WTC11 (cell line): ENCODE results near the gene C22orf23. TPM values are rescaled to one million over a fixed set of nuclear protein-coding genes. Genes with fewer than 3 reads are reported as not detected.

Experiments used
- ATAC-seq: fragments of 200-7000 bp; cut with Tn5 transposase; 2 replicates; pipeline ENCODE4 v1.10.0; 2021; ENCODE audit warnings: mild to moderate bottlenecking, moderate library complexity
- CTCF ChIA-PET: fragments of 300-600 bp; sonication (Branson Sonifier 250); formaldehyde crosslinking; loops from one replicate; lab custom pipeline; 2021; ENCODE audit warnings: antibody characterized with exemption; lab: Charles Lee
- POLR2A ChIA-PET: fragments of 350-600 bp; sonication (Branson Sonifier 250); formaldehyde crosslinking; loops from one replicate; lab custom pipeline; 2021; ENCODE audit warnings: antibody characterized with exemption; lab: Charles Lee
- DNase-seq: peaks from one replicate; pipeline ENCODE4 v3.0.0; 2021; ENCODE audit warnings: low spot score
- H3K27ac Mint-ChIP-seq: 2 replicates; pipeline ENCODE4 v1.8.0; 2021; ENCODE audit warnings: mixed read lengths
- H3K27me3 Mint-ChIP-seq: 2 replicates; pipeline ENCODE4 v1.8.0; 2021; ENCODE audit warnings: low read depth, mild to moderate bottlenecking, moderate library complexity, mixed read lengths
- H3K36me3 Mint-ChIP-seq: 2 replicates; pipeline ENCODE4 v1.8.0; 2021; ENCODE audit warnings: mixed read lengths
- H3K4me1 Mint-ChIP-seq: 2 replicates; pipeline ENCODE4 v1.8.0; 2022; ENCODE audit warnings: mixed read lengths
- H3K4me3 Mint-ChIP-seq: 2 replicates; pipeline ENCODE4 v1.8.0; 2021; ENCODE audit warnings: mild to moderate bottlenecking, moderate library complexity, mixed read lengths
- H3K9me3 Mint-ChIP-seq: 2 replicates; pipeline ENCODE4 v1.8.0; 2021; ENCODE audit warnings: mixed read lengths
- ATF6 ChIP-seq: sonication (generic); formaldehyde crosslinking; IDR thresholded peaks from 2 replicates; pipeline ENCODE4 v1.8.1; 2023; ENCODE audit warnings: mild to moderate bottlenecking, missing genetic modification reagents
- CBFB ChIP-seq: sonication (generic); formaldehyde crosslinking; IDR thresholded peaks from 2 replicates; pipeline ENCODE4 v1.8.1; 2022; ENCODE audit warnings: mild to moderate bottlenecking, low read depth, missing genetic modification reagents
- E2F4 ChIP-seq: sonication (generic); formaldehyde crosslinking; IDR thresholded peaks from 2 replicates; pipeline ENCODE4 v1.8.1; 2022; ENCODE audit warnings: low read depth, mild to moderate bottlenecking, moderate library complexity, missing genetic modification reagents, borderline replicate concordance
- ELF4 ChIP-seq: sonication (generic); formaldehyde crosslinking; IDR thresholded peaks from 2 replicates; pipeline ENCODE4 v1.8.1; 2022; ENCODE audit warnings: low read depth, mild to moderate bottlenecking, moderate library complexity, missing genetic modification reagents
- EMX1 ChIP-seq: fragments of 250-450 bp; sonication (Bioruptor Pico); IDR thresholded peaks from 2 replicates; pipeline ENCODE4 v1.8.0; 2021; ENCODE audit warnings: mild to moderate bottlenecking
- ERG ChIP-seq: fragments of 250-450 bp; sonication (Bioruptor Pico); IDR thresholded peaks from 2 replicates; pipeline ENCODE4 v1.8.0; 2021; ENCODE audit warnings: mild to moderate bottlenecking
- FOXK1 ChIP-seq: sonication (generic); formaldehyde crosslinking; IDR thresholded peaks from 2 replicates; pipeline ENCODE4 v1.8.0; 2022; ENCODE audit warnings: mild to moderate bottlenecking, moderate library complexity, missing genetic modification reagents
- FOXP4 ChIP-seq: sonication (generic); formaldehyde crosslinking; IDR thresholded peaks from 2 replicates; pipeline ENCODE4 v1.8.0; 2022; ENCODE audit warnings: mild to moderate bottlenecking, missing genetic modification reagents
- MAX ChIP-seq: sonication (generic); formaldehyde crosslinking; IDR thresholded peaks from 2 replicates; pipeline ENCODE4 v1.8.0; 2022; ENCODE audit warnings: mild to moderate bottlenecking, missing genetic modification reagents
- NFYB ChIP-seq: sonication (generic); formaldehyde crosslinking; conservative IDR thresholded peaks from 2 replicates; pipeline ENCODE4 v1.8.0; 2022; ENCODE audit warnings: low read depth, missing genetic modification reagents
- OVOL2 ChIP-seq: fragments of 250-450 bp; sonication (Bioruptor Pico); IDR thresholded peaks from 2 replicates; pipeline ENCODE4 v1.9.0; 2021; ENCODE audit warnings: mild to moderate bottlenecking, borderline replicate concordance
- RELA ChIP-seq: sonication (generic); formaldehyde crosslinking; IDR thresholded peaks from 2 replicates; pipeline ENCODE4 v1.8.1; 2022; ENCODE audit warnings: missing genetic modification reagents, mild to moderate bottlenecking, borderline replicate concordance
- SMAD3 ChIP-seq: sonication (generic); formaldehyde crosslinking; IDR thresholded peaks from 2 replicates; pipeline ENCODE4 v1.8.0; 2022; ENCODE audit warnings: missing genetic modification reagents, mild to moderate bottlenecking, borderline replicate concordance
- SOX15 ChIP-seq: fragments of 250-450 bp; sonication (Bioruptor Pico); IDR thresholded peaks from 2 replicates; pipeline ENCODE4 v1.9.0; 2021; ENCODE audit warnings: mild to moderate bottlenecking
- SP1 ChIP-seq: sonication (generic); formaldehyde crosslinking; conservative IDR thresholded peaks from 2 replicates; pipeline ENCODE4 v1.8.1; 2022; ENCODE audit warnings: missing genetic modification reagents
- STAT6 ChIP-seq: sonication (generic); formaldehyde crosslinking; conservative IDR thresholded peaks from 2 replicates; pipeline ENCODE4 v1.8.1; 2023; ENCODE audit warnings: mild to moderate bottlenecking, low read depth, missing genetic modification reagents, moderate library complexity
- TEAD1 ChIP-seq: sonication (generic); formaldehyde crosslinking; IDR thresholded peaks from 2 replicates; pipeline ENCODE4 v1.8.0; 2022; ENCODE audit warnings: mild to moderate bottlenecking, missing genetic modification reagents
- USF2 ChIP-seq: sonication (generic); formaldehyde crosslinking; IDR thresholded peaks from 2 replicates; pipeline ENCODE4 v1.8.1; 2023; ENCODE audit warnings: mild to moderate bottlenecking, missing genetic modification reagents, moderate library complexity
- ZNF219 ChIP-seq: sonication (generic); formaldehyde crosslinking; IDR thresholded peaks from 2 replicates; pipeline ENCODE4 v1.8.0; 2023; ENCODE audit warnings: missing genetic modification reagents, mild to moderate bottlenecking, borderline replicate concordance
- ZNF232 ChIP-seq: sonication (generic); formaldehyde crosslinking; IDR thresholded peaks from 2 replicates; pipeline ENCODE4 v1.8.0; 2022; ENCODE audit warnings: mild to moderate bottlenecking, missing genetic modification reagents
- ZNF263 ChIP-seq: sonication (generic); formaldehyde crosslinking; IDR thresholded peaks from 2 replicates; pipeline ENCODE4 v1.8.1; 2022; ENCODE audit warnings: low read depth, mild to moderate bottlenecking, moderate library complexity, missing genetic modification reagents
- ZNF281 ChIP-seq: sonication (generic); formaldehyde crosslinking; IDR thresholded peaks from 2 replicates; pipeline ENCODE4 v1.8.0; 2023; ENCODE audit warnings: mild to moderate bottlenecking, missing genetic modification reagents
- ZNF317 ChIP-seq: sonication (generic); formaldehyde crosslinking; IDR thresholded peaks from 2 replicates; pipeline ENCODE4 v1.8.1; 2023; ENCODE audit warnings: low read depth, mild to moderate bottlenecking, moderate library complexity, missing genetic modification reagents, borderline replicate concordance
- total RNA-seq: library from RNA; stranded (reverse); gene quantifications from 3 replicates; pipeline ENCODE4 v1.2.3, GENCODE V29; 2021

The C22orf23 gene
- total RNA-seq, 1 experiment from 2014 or later = 0.72 TPM

GRCh38 chr22:37999236-37999635, 45.8 kb upstream of the C22orf23 start (continued):
- TF ChIP-seq FOXP4 (CRISPR knock-in tag) (no peak), FOXK1 (CRISPR knock-in tag) (no peak), RELA (CRISPR knock-in tag) (no peak), CBFB (CRISPR knock-in tag) (no peak), NFYB (no peak), TEAD1 (CRISPR knock-in tag) (no peak), ZNF232 (CRISPR knock-in tag) (no peak), ERG (CRISPR knock-in tag) (no peak), ZNF317 (CRISPR knock-in tag) (no peak), SMAD3 (no peak), E2F4 (CRISPR knock-in tag) (no peak), SP1 (no peak)

- TF ChIP-seq ZNF232 (CRISPR knock-in tag) (no peak), MAX (no peak), ZNF263 (no peak), USF2 (no peak), EMX1 (CRISPR knock-in tag) (no peak), OVOL2 (CRISPR knock-in tag) (no peak), SOX15 (CRISPR knock-in tag) (no peak), ZNF219 (no peak), ELF4 (CRISPR knock-in tag) (no peak), STAT6 (CRISPR knock-in tag) (no peak), RELA (CRISPR knock-in tag) (no peak), ZNF281 (CRISPR knock-in tag) (no peak), ATF6 (CRISPR knock-in tag) (no peak)
- Mint-ChIP-seq H3K27ac (no peak overlapping the region), H3K4me3 (no peak overlapping the region), H3K9me3 (no peaks in the 10 kb centered on the region), H3K36me3 (no peaks in the 10 kb centered on the region), H3K4me1 (peaks cover 27% of the 10 kb centered on the region), H3K27me3 (peaks cover 2% of the 10 kb centered on the region; the same call in 1 of the 2 replicates)
- ATAC-seq = no peak
- ChIA-PET CTCF (interaction anchor here (0.5 to 1.5 kb wide), 3 partner anchors 15 to 93 kb away, joined by 3 to 6 read pairs (median 3); no protein-coding TSS in a partner anchor), POLR2A (no interaction called here)
- no peak for DNase-seq
These were observed 45.1 kb upstream of the C22orf23 start for GRCh38 chr22:37998543-37998942.
